Natural killer cell (primary cell): ENCODE measurements around the gene ALPI. TPM values are rescaled to one million over a fixed set of nuclear protein-coding genes. Genes with fewer than 3 reads are reported as not detected.
"Not testable (repeated sequence)": the region's sequence is repeated elsewhere in the genome, so short reads cannot be mapped to it uniquely, and the experiment has no call there.

Source experiments
- ATAC-seq, 3 donors: fragments of 150-1000 bp in 2 of 3; fragments of 200-7000 bp in 1 of 3; cut with Tn5 transposase; 1 replicate in 1 of 3; 2 replicates in 2 of 3; pipeline ENCODE4 v1.10.0; 2021; ENCODE audit warnings: mild to moderate bottlenecking in 2 of 3, moderate library complexity in 2 of 3
- DNase-seq, 2 donors: peaks; one replicate each; pipeline versions ENCODE4 v3.0.0 to v3.0.0-alpha.2; 2013 to 2021; ENCODE audit warnings: mixed read lengths in 1 of 2
- H3K27ac ChIP-seq: one replicate; pipeline ENCODE4 v1.5.1; 2013; ENCODE audit warnings: mild to moderate bottlenecking, low read length
- H3K27me3 ChIP-seq: one replicate; pipeline ENCODE4 v1.6.1; 2013; ENCODE audit warnings: low read length; ENCODE audit not compliant: control insufficient read depth, insufficient read depth
- H3K36me3 ChIP-seq: one replicate; pipeline ENCODE4 v1.6.1; 2013; ENCODE audit warnings: low read length; ENCODE audit not compliant: control insufficient read depth, insufficient read depth
- H3K4me1 ChIP-seq: one replicate; pipeline ENCODE4 v1.6.1; 2013; ENCODE audit warnings: low read length; ENCODE audit not compliant: control insufficient read depth, insufficient read depth
- H3K4me3 ChIP-seq: one replicate; pipeline ENCODE4 v1.5.1; 2013; ENCODE audit warnings: low read length
- H3K9me3 ChIP-seq: one replicate; pipeline ENCODE4 v1.6.1; 2013; ENCODE audit warnings: low read length; ENCODE audit not compliant: control insufficient read depth, insufficient read depth
- H3K27ac Mint-ChIP-seq, 2 donors: one replicate each; pipeline ENCODE4 v1.8.0; 2022; ENCODE audit warnings: mild to moderate bottlenecking in 2 of 2, mixed read lengths in 2 of 2, moderate library complexity in 1 of 2
- H3K27me3 Mint-ChIP-seq, 2 donors: one replicate each; pipeline ENCODE4 v1.8.0; 2022; ENCODE audit warnings: low read depth in 2 of 2, mixed read lengths in 2 of 2
- H3K36me3 Mint-ChIP-seq: one replicate; pipeline ENCODE4 v1.8.0; 2022; ENCODE audit warnings: mixed read lengths
- H3K4me1 Mint-ChIP-seq, 2 donors: one replicate each; pipeline ENCODE4 v1.8.0; 2022; ENCODE audit warnings: mixed read lengths in 2 of 2
- H3K4me3 Mint-ChIP-seq: one replicate; pipeline ENCODE4 v1.8.0; 2022; ENCODE audit warnings: mild to moderate bottlenecking, moderate library complexity, mixed read lengths
- H3K9me3 Mint-ChIP-seq, 2 donors: one replicate each; pipeline ENCODE4 v1.8.0; 2022; ENCODE audit warnings: mixed read lengths in 2 of 2
- WGBS: methylation state at CpG from one replicate; pipeline ENCODE4 v1.1.7; 2013; ENCODE audit warnings: missing lambda C conversion rate; ENCODE audit not compliant: insufficient coverage; 5-methylcytosine and 5-hydroxymethylcytosine counted together
- intact Hi-C: fragments of 100-400 bp; cut with micrococcal nuclease; formaldehyde crosslinking; loops from one replicate; pipeline ENCODE4 v1.14.2; 2022
- total RNA-seq, 4 donors: library from RNA; stranded (reverse); fragments of 120-200 nt in 1 of 4; gene quantifications; one replicate each; pipeline versions ENCODE4 v1.2.3 to v1.2.4, GENCODE V29; 2013 to 2022
- TF ChIP-seq, protein P1 (sequence below): fragments of 200-600 bp; IDR thresholded peaks from one replicate; pipeline ENCODE4 v1.8.0; 2022; ENCODE audit warnings: antibody characterized with exemption

ALPI gene
- total RNA-seq, 3 donors from 2014 or later (not counting 1 experiment from before 2014, with no cell fraction given), result not detected

DNA sequence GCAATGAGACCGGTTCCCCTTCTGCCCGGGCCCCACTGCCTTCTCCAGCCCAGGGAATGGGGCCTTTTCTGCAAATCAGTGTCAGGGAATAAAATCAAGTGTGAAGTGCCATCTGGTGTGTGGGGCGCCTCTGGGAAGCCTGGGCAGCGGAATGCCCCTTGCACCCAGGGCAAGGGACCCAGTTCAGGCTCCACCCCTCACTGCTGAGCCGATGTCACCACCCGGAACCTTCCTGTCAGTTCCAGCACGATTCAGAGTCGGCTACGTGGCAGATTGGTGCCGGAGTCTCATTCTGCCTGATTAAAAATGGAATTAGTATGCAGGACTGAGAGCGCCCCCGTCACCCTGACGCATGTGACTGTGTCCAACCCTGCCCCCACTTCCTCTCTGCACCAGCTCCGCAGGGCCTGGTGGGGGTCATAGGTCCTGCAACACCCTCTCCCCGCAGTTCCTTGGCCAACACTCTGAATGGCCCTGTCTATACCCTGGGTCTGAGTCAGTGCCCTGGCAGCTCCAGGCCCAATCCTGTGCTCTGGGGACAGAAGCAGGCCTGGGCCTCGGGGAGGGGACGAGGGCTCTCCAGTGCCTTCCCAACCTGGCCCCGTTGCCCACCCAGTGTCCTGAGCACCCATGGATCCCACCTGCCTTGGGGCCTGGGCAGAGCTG is 8.2 kb upstream of the ALPI start:
- ATAC-seq (no peak), DNase-seq (no peak)
- WGBS, result 88% methylated on average over 18 of the region's 18 CpGs
- H3K36me3 Mint-ChIP-seq, result no peaks in the 10 kb centered on the region
- Histone ChIP-seq H3K36me3 (no peaks in the 10 kb centered on the region), H3K27me3 (no peaks in the 10 kb centered on the region), H3K4me3 (no peak overlapping the region), H3K27ac (no peak overlapping the region), H3K9me3 (no peaks in the 10 kb centered on the region), H3K4me1 (no peaks in the 10 kb centered on the region)
- H3K4me3 Mint-ChIP-seq, result no peak overlapping the region
- H3K27ac Mint-ChIP-seq, result no peak overlapping the region
- H3K9me3 Mint-ChIP-seq, result no peaks in the 10 kb centered on the region
- intact Hi-C loops, result no loop called here
- no peaks in the 10 kb centered on the region for H3K27me3 Mint-ChIP-seq
- TF ChIP-seq, protein P1, sequence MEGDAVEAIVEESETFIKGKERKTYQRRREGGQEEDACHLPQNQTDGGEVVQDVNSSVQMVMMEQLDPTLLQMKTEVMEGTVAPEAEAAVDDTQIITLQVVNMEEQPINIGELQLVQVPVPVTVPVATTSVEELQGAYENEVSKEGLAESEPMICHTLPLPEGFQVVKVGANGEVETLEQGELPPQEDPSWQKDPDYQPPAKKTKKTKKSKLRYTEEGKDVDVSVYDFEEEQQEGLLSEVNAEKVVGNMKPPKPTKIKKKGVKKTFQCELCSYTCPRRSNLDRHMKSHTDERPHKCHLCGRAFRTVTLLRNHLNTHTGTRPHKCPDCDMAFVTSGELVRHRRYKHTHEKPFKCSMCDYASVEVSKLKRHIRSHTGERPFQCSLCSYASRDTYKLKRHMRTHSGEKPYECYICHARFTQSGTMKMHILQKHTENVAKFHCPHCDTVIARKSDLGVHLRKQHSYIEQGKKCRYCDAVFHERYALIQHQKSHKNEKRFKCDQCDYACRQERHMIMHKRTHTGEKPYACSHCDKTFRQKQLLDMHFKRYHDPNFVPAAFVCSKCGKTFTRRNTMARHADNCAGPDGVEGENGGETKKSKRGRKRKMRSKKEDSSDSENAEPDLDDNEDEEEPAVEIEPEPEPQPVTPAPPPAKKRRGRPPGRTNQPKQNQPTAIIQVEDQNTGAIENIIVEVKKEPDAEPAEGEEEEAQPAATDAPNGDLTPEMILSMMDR, result no peak
- no peaks in the 10 kb centered on the region for H3K4me1 Mint-ChIP-seq

DNA sequence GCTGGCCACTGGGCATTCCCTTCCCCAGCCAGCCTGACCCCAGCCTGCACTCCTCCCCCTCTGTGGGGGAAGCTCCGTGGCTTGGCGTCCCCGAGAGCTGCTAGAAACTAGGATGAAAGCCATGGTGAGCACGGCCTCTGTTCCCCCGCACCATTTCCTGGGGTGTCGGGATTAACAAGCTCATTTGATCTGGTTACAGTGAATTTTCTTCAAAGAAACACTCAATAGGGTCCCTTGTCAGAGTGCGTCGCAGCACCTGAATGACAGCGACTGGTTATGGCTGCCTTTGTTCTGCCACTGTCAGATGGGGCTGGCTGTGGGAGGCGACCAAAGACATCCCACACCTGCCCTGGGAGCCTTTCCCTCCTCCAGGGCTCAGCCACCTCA is 7.7 kb upstream of the ALPI start:
- Mint-ChIP-seq H3K4me1 (no peaks in the 10 kb centered on the region), H3K27ac (no peak overlapping the region), H3K36me3 (no peaks in the 10 kb centered on the region), H3K9me3 (no peaks in the 10 kb centered on the region), H3K27me3 (no peaks in the 10 kb centered on the region), H3K4me3 (no peak overlapping the region)
- H3K4me1 ChIP-seq, result no peaks in the 10 kb centered on the region
- TF ChIP-seq, protein P1, result no peak
- DNase-seq, result peak in 1 of 2 donors; percentile 24
- H3K27ac ChIP-seq, result no peak overlapping the region
- no peak overlapping the region for H3K4me3 ChIP-seq
- no peaks in the 10 kb centered on the region for H3K27me3 ChIP-seq
- WGBS, result 66% methylated on average over 9 of the region's 10 CpGs
- no peaks in the 10 kb centered on the region for H3K36me3 ChIP-seq
- intact Hi-C loops, result no loop called here
- ATAC-seq, result no peak
- no peaks in the 10 kb centered on the region for H3K9me3 ChIP-seq

DNA sequence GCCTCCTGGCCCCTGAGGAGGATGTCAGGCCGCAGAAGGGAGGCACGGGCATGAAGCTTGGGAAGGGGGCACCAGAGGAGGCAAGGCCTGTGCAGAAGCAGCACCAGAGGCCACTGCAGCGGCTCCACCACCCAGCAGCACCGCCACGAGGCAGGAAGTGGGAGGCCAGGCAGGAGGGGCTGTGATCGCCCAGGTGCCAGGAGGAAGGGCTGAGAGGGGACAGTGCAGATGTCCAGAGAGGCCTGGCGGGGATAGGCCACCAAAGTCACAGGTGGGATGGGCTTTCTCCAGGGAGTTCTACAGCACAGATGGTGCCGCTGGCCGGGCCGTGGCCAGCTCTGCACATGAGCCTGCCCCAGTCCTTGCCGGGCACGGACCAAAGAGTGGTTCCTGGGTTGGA is 6.0 kb upstream of the ALPI start:
- Mint-ChIP-seq H3K27me3 (no peaks in the 10 kb centered on the region), H3K4me1 (no peaks in the 10 kb centered on the region), H3K36me3 (no peaks in the 10 kb centered on the region), H3K27ac (no peak overlapping the region), H3K9me3 (no peaks in the 10 kb centered on the region), H3K4me3 (no peak overlapping the region)
- Histone ChIP-seq H3K27ac (no peak overlapping the region), H3K4me1 (no peaks in the 10 kb centered on the region), H3K27me3 (no peaks in the 10 kb centered on the region), H3K9me3 (no peaks in the 10 kb centered on the region), H3K4me3 (no peak overlapping the region), H3K36me3 (no peaks in the 10 kb centered on the region)
- intact Hi-C loops, result no loop called here
- no peak for ATAC-seq
- TF ChIP-seq, protein P1, result no peak
- 54% methylated on average over 12 of the region's 12 CpGs for WGBS
- no peak for DNase-seq

DNA sequence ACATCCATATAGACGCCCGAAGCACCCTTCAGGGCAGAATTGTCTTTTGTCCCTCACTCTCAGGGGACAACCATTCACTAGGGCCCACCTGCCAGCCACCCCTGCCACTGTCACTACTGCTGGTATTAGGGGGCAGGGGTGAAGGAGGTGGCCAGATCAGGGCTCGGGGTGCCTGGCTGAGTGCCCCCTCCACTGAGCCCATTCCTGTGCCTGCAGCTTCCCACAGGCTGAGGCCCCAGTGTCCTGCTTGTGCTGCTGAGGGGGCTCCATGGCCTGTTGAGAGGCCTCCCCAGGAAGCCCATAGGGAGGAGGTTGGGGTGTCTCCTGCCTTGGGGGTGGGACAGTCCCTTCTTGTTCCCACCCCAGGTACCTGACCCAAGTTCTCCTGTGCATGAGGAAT is 4.3 kb upstream of the ALPI start:
- H3K9me3 Mint-ChIP-seq, H3K36me3 ChIP-seq, DNase-seq, H3K4me1 Mint-ChIP-seq, H3K4me3 Mint-ChIP-seq, H3K27ac Mint-ChIP-seq, H3K4me3 ChIP-seq, H3K4me1 ChIP-seq, intact Hi-C loops, H3K27me3 ChIP-seq, H3K9me3 ChIP-seq, H3K36me3 Mint-ChIP-seq, ATAC-seq, H3K27me3 Mint-ChIP-seq, H3K27ac ChIP-seq: not testable (repeated sequence)
- 88% methylated on average over 3 of the region's 3 CpGs for WGBS
